WERI-Rb-1 (cell line): Measurements from ENCODE around the gene CS.
A peak's percentile ranks its signal among the peaks of the same experiment; 100 is the strongest.
"Not testable (repeated sequence)": the region's sequence is repeated elsewhere in the genome, so short reads cannot be mapped to it uniquely, and the experiment has no call there.

Experiments used
- DNase-seq: peaks from one replicate; pipeline ENCODE4 v3.0.0-alpha.2; 2020
- H3K27ac ChIP-seq: fragments of 250-450 bp; sonication (Bioruptor Pico); 2 replicates; pipeline ENCODE4 v1.5.1; 2020; ENCODE audit warnings: mild to moderate bottlenecking, moderate library complexity
- H3K27me3 ChIP-seq: fragments of 250-450 bp; sonication (Bioruptor Pico); 2 replicates; pipeline ENCODE4 v1.5.1; 2021; ENCODE audit warnings: mild to moderate bottlenecking, low read depth, moderate library complexity; ENCODE audit not compliant: insufficient read depth, severe bottlenecking
- H3K36me3 ChIP-seq: fragments of 250-450 bp; sonication (Bioruptor Pico); 2 replicates; pipeline ENCODE4 v1.5.1; 2020; ENCODE audit warnings: mild to moderate bottlenecking, moderate library complexity
- H3K4me3 ChIP-seq: 2 replicates; pipeline ENCODE4 v1.5.1; 2011; ENCODE audit warnings: low read depth, mild to moderate bottlenecking, control low read depth, low read length
- H3K9me3 ChIP-seq: fragments of 250-450 bp; sonication (Bioruptor Pico); 2 replicates; pipeline ENCODE4 v1.5.1; 2021; ENCODE audit warnings: mild to moderate bottlenecking, moderate library complexity; ENCODE audit not compliant: severe bottlenecking
- CTCF ChIP-seq: IDR thresholded peaks from 2 replicates; pipeline ENCODE4 v1.5.1; 2011; ENCODE audit warnings: low read depth, mild to moderate bottlenecking, control low read depth, inconsistent platforms, low read length

Gene CS

GRCh38 chr12:56338308-56339157 lies 38.4 kb upstream of the CS start, which contains the start of gene IL23A:
Gene IL23A, plus strand, starts transcription at chr12:56338884. Its CDS starts 161 bp downstream, at chr12:56339045.
- Histone ChIP-seq H3K36me3 (peaks cover 6% of the 10 kb centered on the region), H3K27ac (no peak within 1 kb of the TSS), H3K9me3 (no peaks in the 10 kb centered on the region), H3K27me3 (no peaks in the 10 kb centered on the region), H3K4me3 (no peak within 1 kb of the TSS)
- DNase-seq: no peak
- TF ChIP-seq CTCF: no peak

- no peak overlapping the region for H3K4me3 ChIP-seq
- no peaks in the 10 kb centered on the region for H3K27me3 ChIP-seq
- H3K9me3 ChIP-seq: no peaks in the 10 kb centered on the region
- H3K27ac ChIP-seq: no peak overlapping the region
- TF ChIP-seq CTCF: no peak
- no peak for DNase-seq
- H3K36me3 ChIP-seq: no peaks in the 10 kb centered on the region; the same call in 1 of the 2 replicates
These were observed 37.7 kb upstream of the CS start for GRCh38 chr12:56337753-56338251.

GRCh38 chr12:56336361-56337167 lies 36.4 kb upstream of the CS start:
- H3K9me3 ChIP-seq: no peaks in the 10 kb centered on the region
- H3K27me3 ChIP-seq: no peaks in the 10 kb centered on the region
- no peak overlapping the region for H3K4me3 ChIP-seq
- H3K36me3 ChIP-seq: no peaks in the 10 kb centered on the region
- TF ChIP-seq CTCF: no peak
- no peak overlapping the region for H3K27ac ChIP-seq
- DNase-seq: no peak

- not testable (repeated sequence) for H3K9me3 ChIP-seq, H3K4me3 ChIP-seq, DNase-seq, H3K27me3 ChIP-seq, H3K27ac ChIP-seq, H3K36me3 ChIP-seq
These were observed 35.4 kb upstream of the CS start for GRCh38 chr12:56335527-56335926.

GRCh38 chr12:56334490-56334793 lies 34.3 kb upstream of the CS start:
- peak overlapping the region; percentile 94 for H3K27ac ChIP-seq

More at GRCh38 chr12:56334490-56334793, 34.3 kb upstream of the CS start:
- Histone ChIP-seq H3K27me3 (no peaks in the 10 kb centered on the region), H3K9me3 (no peaks in the 10 kb centered on the region), H3K4me3 (peak overlapping the region; percentile 68), H3K36me3 (no peaks in the 10 kb centered on the region)
- no peak for TF ChIP-seq CTCF
- no peak for DNase-seq
